Keratinocyte (primary cell): Measurements from ENCODE around the gene IL12RB2. TPM values are rescaled to one million over a fixed set of nuclear protein-coding genes. Genes with fewer than 3 reads are reported as not detected.

Source experiments
- DNase-seq: peaks from one replicate; pipeline ENCODE4 v3.0.0-alpha.2; 2011; ENCODE audit warnings: low read depth, missing footprints, low spot score
- FAIRE-seq: peaks from 2 replicates; lab custom pipeline; 2011; peaks lifted over from hg19 to GRCh38; lab: Jason Lieb, UNC
- H2AFZ ChIP-seq: 2 replicates; pipeline ENCODE4 v1.6.0; 2012; ENCODE audit warnings: low read length, control low read depth, inconsistent platforms; ENCODE audit not compliant: control insufficient read depth
- H3K27ac ChIP-seq: 2 replicates; pipeline ENCODE4 v1.5.1; 2011; ENCODE audit warnings: low read length; ENCODE audit not compliant: control insufficient read depth, insufficient read depth
- H3K27me3 ChIP-seq: 3 replicates; pipeline ENCODE4 v1.6.0; 2011; ENCODE audit warnings: low read length; ENCODE audit not compliant: control insufficient read depth, insufficient read depth; ENCODE audit errors: extremely low read depth
- H3K36me3 ChIP-seq, 2 experiments: 2 replicates in 1 of 2; 3 replicates in 1 of 2; pipeline ENCODE4 v1.5.1; 2011; ENCODE audit warnings: low read length in 2 of 2, mild to moderate bottlenecking in 1 of 2; ENCODE audit not compliant: control insufficient read depth in 2 of 2, insufficient read depth in 2 of 2; ENCODE audit errors: extremely low read depth in 1 of 2
- H3K4me1 ChIP-seq: 3 replicates; pipeline ENCODE4 v1.5.1; 2011; ENCODE audit warnings: low read length; ENCODE audit not compliant: control insufficient read depth, insufficient read depth; ENCODE audit errors: extremely low read depth
- H3K4me2 ChIP-seq: 3 replicates; pipeline ENCODE4 v1.6.0; 2011; ENCODE audit warnings: low read depth, low read length; ENCODE audit not compliant: control insufficient read depth, insufficient read depth; ENCODE audit errors: extremely low read depth
- H3K4me3 ChIP-seq, 3 experiments: fragments of 200-600 bp in 1 of 3; sonication (generic) in 1 of 3; 2 replicates in 2 of 3; 3 replicates in 1 of 3; pipeline ENCODE4 v1.5.1; 2011 to 2016; ENCODE audit warnings: low read length in 3 of 3, mild to moderate bottlenecking in 3 of 3, control low read depth in 2 of 3, inconsistent platforms in 1 of 3, low read depth in 1 of 3, mixed read lengths in 1 of 3, mixed run types in 1 of 3, moderate library complexity in 1 of 3; ENCODE audit not compliant: control insufficient read depth in 2 of 3, insufficient read depth in 2 of 3; ENCODE audit errors: extremely low read depth in 1 of 3
- H3K79me2 ChIP-seq: 2 replicates; pipeline ENCODE4 v1.6.0; 2012; ENCODE audit warnings: low read length; ENCODE audit not compliant: control insufficient read depth, insufficient read depth
- H3K9ac ChIP-seq: 3 replicates; pipeline ENCODE4 v1.6.0; 2011; ENCODE audit warnings: low read length; ENCODE audit not compliant: control insufficient read depth, insufficient read depth; ENCODE audit errors: extremely low read depth
- H3K9me1 ChIP-seq: 3 replicates; pipeline ENCODE4 v1.6.0; 2011; ENCODE audit warnings: low read length; ENCODE audit not compliant: control insufficient read depth, insufficient read depth; ENCODE audit errors: extremely low read depth
- H3K9me3 ChIP-seq: 2 replicates; pipeline ENCODE4 v1.5.1; 2012; ENCODE audit warnings: low read depth, low read length; ENCODE audit not compliant: control insufficient read depth
- H4K20me1 ChIP-seq: 3 replicates; pipeline ENCODE4 v1.6.0; 2011; ENCODE audit warnings: low read length; ENCODE audit not compliant: control insufficient read depth, insufficient read depth; ENCODE audit errors: extremely low read depth
- CTCF ChIP-seq, 3 experiments: IDR thresholded peaks in 1 of 3; conservative IDR thresholded peaks in 1 of 3; optimal IDR thresholded peaks in 1 of 3; 2 replicates in 2 of 3; 3 replicates in 1 of 3; pipeline versions ENCODE3 to v1.5.1; 2011; ENCODE audit warnings: low read length in 3 of 3, mild to moderate bottlenecking in 3 of 3, moderate library complexity in 2 of 3, control low read depth in 1 of 3, inconsistent platforms in 1 of 3; ENCODE audit not compliant: insufficient read depth in 2 of 3; ENCODE audit errors: extremely low read depth in 1 of 3
- EZH2 ChIP-seq: IDR thresholded peaks from one replicate; pipeline ENCODE4 v1.6.1; 2012; ENCODE audit warnings: inconsistent platforms, mild to moderate bottlenecking, low read length, moderate library complexity
- dilution Hi-C: fragments of 300-500 bp; cut with MboI; formaldehyde crosslinking; loops from one replicate; pipeline ENCODE4 v1.7.0; 2020; ENCODE audit warnings: low sequenced_read_pairs; ENCODE audit not compliant: extremely low pct_ligation_motif_present
- polyA plus RNA-seq, 5 experiments: library from polyadenylated mRNA; depleted of rRNA in 3 of 5; stranded (reverse) in 3 of 5; stranded (forward) in 1 of 5; unstranded in 1 of 5; fragments of >200 nt; gene quantifications; 1 replicate in 1 of 5; 2 replicates in 3 of 5; 3 replicates in 1 of 5; pipeline versions ENCODE4 v1.2.1 to v1.2.3, GENCODE V29; 2011 to 2012; ENCODE audit warnings: missing spikeins in 2 of 5, low read depth in 1 of 5, low replicate concordance in 1 of 5

Gene IL12RB2
- polyA plus RNA-seq, 1 donor (not counting 4 experiments of a cell fraction or from before 2014, with no cell fraction given): 0.63 TPM

GRCh38 chr1:67313934-67314671 is 6.4 kb downstream of the IL12RB2 start:
- FAIRE-seq (no peak), DNase-seq (no peak)
- H3K4me1 ChIP-seq: peaks cover 24% of the 10 kb centered on the region
- no peak overlapping the region for H3K27ac ChIP-seq
- no peaks in the 10 kb centered on the region for H4K20me1 ChIP-seq
- H2AFZ ChIP-seq: peak overlapping the region; percentile 7
- H3K4me2 ChIP-seq: no peak overlapping the region
- H3K79me2 ChIP-seq: no peaks in the 10 kb centered on the region
- dilution Hi-C loops: no loop called here
- no peak overlapping the region for H3K9ac ChIP-seq
- TF ChIP-seq EZH2 (no peak), CTCF (optimal IDR thresholded peaks at IDR 0.05 in 1 of 3, IDR thresholded peaks at IDR 0.05 in 1 of 3, conservative IDR thresholded peaks at IDR 0.05 in 1 of 3; ENCODE audit: extremely low read depth in 1 of 3, insufficient read depth in 2 of 3, low read length in 3 of 3) (no peak)
- H3K36me3 ChIP-seq: no peaks in the 10 kb centered on the region
- H3K4me3 ChIP-seq: no peak overlapping the region
- no peaks in the 10 kb centered on the region for H3K27me3 ChIP-seq
- H3K9me3 ChIP-seq: no peaks in the 10 kb centered on the region
- H3K9me1 ChIP-seq: no peaks in the 10 kb centered on the region

- H3K79me2 ChIP-seq: no peaks in the 10 kb centered on the region
- no peaks in the 10 kb centered on the region for H3K36me3 ChIP-seq
- H3K9ac ChIP-seq: no peak overlapping the region
- dilution Hi-C loops: no loop called here
- peaks cover 24% of the 10 kb centered on the region for H3K4me1 ChIP-seq
- H3K9me3 ChIP-seq: no peaks in the 10 kb centered on the region
- H3K27me3 ChIP-seq: no peaks in the 10 kb centered on the region
- H3K9me1 ChIP-seq: no peaks in the 10 kb centered on the region
- TF ChIP-seq EZH2: no peak
- TF ChIP-seq CTCF (optimal IDR thresholded peaks at IDR 0.05 in 1 of 3, IDR thresholded peaks at IDR 0.05 in 1 of 3, conservative IDR thresholded peaks at IDR 0.05 in 1 of 3; ENCODE audit: extremely low read depth in 1 of 3, insufficient read depth in 2 of 3, low read length in 3 of 3): no peak
- H3K4me2 ChIP-seq: peak overlapping the region; percentile 43
- DNase-seq (no peak), FAIRE-seq (no peak)
- H3K4me3 ChIP-seq: no peak overlapping the region
- H3K27ac ChIP-seq: no peak overlapping the region
- H2AFZ ChIP-seq: peak overlapping the region; percentile 17
- no peaks in the 10 kb centered on the region for H4K20me1 ChIP-seq
Observed at GRCh38 chr1:67314696-67315095, 7.0 kb downstream of the IL12RB2 start.
